Activated effector memory CD4-positive, alpha-beta T cell treated with Interleukin-2 at 50 U/mL for 16 hours (primary cell): Measurements from ENCODE around the gene DNAJB8.

Experiments
- DNase-seq: peaks from one replicate; pipeline ENCODE4 v3.0.0-alpha.2; 2020

The DNAJB8 gene

DNA sequence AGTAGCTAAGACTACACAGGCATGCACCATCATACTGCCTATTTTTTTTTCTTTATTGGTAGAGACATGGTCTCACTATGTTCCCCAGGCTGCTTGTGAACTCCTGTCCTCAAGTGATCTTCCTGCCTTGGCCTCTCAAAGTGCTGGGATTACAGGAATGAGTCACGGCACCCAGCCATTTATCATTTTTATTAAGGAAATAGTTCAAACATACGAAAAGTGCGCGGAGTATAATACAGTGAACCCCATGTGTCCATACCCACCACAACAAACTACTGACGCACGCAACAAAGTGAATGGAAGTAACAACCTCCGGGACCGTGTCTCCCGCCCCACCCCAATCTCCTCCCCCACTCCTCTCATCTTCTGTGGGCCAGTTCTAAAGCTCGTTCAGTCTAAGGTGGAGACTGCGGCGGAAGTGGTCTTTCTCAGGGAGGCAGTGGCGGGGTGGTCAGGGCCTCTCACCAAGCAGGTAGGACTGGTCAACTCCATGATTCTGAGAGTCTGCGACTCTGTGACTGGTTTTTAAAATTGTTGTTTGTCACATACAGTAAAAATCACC lies 42.1 kb downstream of the DNAJB8 start:
- DNase-seq = no peak

DNA sequence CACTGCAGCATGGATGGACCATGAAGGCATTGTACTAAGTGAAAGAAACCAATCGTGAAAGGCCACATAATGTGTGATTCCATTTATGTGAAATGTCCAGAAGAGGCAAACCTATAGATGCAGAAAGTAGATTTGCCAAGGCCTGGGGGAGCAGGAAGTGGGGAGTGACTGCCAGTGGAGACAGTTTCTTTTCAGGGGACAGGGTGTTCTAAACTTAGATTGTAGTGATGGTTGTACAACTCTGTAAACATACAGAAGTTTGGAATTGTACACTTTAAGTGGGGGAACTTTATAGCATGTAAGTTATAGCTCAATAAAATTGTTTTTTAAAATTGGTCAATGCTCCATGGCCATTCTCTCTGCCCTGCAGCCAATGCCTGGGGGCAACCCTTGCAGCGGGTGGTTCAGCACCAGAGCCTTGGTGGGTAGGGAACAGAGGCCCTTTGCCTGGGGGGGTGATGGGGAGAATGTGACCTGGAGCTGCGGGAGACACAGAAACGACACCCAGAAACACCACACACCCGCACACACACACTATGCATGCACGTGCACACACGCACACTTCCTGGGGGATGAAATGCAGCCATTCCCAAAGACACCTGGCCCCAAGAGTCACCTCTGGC lies 43.1 kb downstream of the DNAJB8 start:
- no peak for DNase-seq

DNA sequence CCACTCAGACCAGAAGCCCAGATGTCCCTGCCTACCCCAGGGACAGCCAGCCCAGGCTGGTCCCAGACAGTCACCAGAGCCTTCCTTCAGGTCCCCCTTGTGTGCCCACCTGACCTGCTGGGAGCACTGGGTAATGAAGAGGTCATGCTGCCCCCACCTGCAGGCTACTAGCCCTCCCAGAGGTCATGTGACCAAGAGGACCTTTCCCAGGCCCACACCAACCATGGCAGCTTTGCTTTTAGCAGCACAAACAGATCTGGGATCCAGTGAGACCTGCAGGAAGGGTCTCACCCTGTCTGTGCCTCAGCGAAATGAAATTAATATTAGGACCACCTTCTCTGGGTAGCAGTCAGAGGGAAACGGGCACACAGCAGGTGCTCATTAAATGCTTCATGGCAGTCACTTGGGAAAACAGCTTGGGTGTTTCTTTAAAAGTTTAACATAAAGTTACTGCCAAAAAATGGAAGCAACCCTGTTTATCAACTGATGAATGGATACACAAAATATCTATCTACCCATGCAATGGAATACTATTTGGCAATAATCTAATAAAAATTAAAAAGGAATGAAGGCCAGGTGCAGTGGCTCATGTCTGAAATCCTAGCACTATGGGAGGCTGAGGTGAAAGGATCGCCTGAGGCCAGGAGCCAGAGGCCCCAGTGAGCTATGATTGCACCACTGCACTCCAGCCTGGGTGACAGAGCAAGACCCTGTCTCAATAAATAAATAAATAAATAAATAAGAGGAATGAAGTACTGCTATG lies 43.7 kb downstream of the DNAJB8 start:
- no peak for DNase-seq

DNA sequence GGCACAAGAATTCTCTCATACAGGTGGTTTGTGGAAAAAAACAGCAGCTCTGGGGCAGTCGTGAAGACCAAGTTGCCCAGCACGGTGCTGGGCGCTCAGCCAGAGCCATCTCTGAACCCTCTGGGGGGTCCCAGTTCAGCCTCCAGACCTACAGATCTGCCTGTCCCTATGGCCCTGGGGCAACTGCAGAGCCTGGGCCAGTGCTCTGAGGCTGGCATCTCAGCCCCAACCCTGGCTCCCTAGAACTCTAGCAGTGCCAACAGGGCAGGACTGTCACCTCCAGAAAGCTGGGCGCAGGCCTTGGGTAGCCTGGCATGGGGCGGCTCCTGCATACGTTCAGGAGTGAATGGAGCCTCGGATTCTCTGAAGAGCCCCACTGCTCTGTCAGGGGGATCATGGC lies 44.7 kb downstream of the DNAJB8 start:
- DNase-seq = no peak

DNA sequence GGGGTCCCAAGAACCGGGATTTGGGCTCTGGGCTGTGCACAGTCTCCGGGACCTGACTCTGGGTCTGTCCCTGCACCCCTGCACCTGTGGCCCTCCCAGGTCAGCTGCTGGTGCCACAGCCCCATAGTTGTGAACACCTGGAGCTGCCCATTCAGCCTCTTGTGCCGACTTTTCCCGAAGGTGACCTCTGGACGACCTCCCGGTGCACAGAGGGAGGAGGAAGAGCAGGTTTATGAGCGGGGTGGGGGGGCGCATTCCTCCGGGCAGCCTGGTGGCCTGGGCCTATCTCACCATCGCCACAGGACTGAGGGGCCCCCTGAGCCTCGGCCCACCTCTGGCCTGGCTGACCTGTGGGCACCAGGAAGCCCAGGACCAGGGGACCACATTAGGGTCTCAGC lies 45.3 kb downstream of the DNAJB8 start:
- no peak for DNase-seq

DNA sequence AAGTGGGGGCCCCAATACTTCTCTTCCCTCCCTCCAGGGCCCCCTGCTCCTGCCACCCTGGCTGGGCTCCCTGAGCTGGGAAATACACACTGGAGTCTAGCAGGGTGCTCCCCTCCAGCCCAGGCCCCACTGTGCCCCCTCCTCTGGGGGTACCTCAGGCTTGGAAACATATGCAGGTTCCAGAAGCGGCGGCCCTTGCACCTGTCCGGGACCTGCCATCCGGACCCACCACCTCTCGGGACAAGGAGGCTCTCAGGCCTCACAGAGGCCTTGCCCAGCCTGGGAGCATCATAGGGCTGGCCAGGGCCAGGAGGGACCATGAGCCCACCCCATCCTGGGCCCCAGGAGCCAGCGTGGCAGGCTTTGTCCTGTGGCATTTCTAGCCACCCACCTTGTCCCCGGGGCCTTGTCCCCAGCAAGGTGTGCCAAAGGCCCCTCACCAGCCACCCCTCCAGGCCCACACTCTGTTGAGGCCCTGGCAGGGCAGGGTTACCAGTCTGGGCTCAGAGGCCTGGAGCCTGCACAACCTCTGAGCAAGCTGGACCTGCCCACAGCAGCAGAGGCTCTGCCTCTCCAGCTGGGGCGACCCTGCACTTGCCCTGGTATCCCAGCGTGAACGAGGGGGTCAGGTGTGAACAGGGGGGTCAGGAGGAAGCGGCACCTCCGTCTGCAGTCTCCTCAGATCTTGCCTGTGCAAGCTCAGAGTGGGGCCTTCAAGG lies 45.8 kb downstream of the DNAJB8 start:
- no peak for DNase-seq

DNA sequence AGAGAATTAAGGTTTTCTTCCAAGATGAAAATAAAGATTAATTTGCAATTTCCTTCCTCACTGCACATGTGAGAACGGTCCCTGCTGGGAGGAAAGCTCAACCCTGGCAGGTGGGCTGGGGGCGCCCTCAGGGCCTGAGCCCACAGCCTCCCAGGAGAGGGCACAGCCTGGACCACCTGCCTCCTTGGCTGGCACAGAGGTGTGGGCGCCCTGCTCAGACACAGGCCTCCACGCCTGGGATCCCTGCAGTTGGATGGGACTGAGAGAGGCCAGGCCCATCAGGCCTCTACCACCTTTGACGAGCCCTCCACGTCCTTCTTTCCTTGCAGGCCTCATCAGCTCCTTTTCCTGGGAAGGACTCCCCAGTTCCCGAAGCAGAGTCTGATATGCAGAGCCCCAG lies 46.4 kb downstream of the DNAJB8 start:
- DNase-seq = no peak

DNA sequence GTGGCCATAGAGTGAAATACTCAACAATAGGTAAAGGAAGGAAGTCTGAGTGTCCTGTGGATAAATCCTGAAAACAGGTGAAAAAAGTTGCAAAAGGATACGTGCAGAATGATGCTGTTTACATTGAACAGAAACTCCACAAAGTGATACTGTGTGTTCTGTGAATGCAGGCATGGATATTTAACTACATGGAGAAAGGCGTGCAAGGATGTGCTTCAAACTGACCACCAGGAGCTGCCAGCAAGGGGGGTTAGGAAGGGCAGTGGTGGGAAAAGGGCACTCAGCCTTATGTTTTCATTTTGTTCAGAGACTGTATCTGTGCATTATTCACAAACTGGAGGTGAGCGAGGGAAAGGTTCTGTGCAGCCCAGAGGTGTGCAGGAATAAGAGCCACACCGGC lies 47.4 kb downstream of the DNAJB8 start:
- DNase-seq = no peak

DNA sequence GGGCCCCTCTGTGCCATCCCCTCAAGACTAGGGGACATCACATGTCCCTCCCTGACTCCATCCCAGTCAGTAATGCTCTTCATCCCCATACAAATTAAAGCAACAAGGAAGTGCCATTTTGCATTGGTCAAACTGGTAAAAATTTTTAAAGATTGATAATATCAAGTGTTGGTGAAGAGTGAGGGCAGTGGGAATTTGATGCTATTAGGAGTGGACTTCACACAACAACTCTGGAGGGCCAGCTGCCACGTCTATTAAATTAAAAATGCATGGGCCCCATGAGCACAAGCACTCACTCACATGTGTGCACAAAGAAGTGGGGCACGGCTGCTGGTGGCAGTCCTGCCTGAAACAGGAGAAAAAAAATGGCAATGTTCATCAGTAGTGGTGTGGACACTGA lies 47.8 kb downstream of the DNAJB8 start:
- no peak for DNase-seq

DNA sequence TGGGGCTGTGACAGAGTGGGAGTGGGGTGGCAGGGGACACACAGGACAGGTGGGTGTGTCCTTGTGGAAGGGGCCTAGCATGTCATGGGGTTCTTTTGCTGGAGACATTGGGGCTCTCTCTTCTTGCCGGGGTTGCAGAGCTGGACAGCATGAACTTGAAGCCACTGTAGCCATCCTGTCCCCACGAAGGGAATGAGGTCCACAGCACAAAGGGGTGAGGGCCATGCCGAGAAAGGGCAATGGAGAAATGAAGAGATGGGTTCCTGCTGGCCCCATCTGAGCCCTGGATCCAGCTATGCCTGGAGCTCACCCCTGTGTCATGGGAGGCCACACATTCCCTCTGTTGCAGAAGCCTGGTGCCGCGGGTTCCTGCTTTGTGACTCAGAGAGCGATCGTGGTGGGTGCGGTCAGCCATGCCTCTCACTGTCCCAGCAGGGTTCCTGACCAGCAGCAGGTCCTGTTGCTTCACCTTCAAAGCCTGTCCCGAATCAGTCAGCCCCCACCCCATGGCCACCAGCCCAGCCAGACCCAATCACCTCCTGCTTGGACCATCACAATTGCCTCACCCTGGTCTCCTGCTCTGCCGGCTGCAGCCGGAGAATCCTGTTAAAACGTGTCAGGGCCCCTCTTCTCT lies 50.0 kb downstream of the DNAJB8 start:
- DNase-seq = no peak

DNA sequence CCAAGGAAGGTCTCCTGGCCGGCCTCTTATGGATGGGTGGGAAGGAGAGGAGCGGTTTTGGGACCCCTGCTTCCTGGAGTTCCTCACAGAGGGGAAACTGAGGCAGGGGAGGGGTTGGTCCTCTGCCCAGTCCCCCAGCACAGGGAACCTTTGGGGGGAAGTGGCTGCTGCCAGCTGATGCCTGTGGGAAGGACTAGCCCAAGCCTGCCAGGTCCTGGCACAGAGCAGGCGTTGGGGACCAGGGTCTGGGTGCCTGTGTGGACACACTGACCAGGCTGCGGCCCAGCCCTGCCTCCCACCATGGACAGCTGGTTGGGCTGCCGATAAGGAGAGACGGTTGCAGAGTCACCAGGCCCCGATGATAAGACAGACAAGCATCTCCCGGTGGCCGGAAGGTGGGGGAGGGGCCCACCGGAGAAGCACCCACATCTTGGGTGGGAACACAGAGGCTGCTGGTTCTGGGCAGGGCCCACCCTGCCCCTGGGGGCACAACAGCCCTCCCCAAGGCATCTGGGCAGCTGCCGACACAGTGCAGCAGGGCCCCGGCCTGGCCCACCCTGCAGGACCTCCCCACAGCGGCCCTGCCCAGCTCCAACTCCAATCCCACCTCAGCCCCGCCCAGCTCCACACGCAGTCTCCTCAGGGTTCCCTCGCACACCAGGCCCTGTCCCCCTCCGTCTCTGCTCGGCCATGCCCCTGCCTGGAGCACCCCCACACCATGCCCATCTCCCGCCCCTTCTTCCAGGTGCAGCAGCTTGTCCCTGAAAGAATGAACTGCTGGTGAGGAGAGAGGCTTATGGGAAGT lies 50.7 kb downstream of the DNAJB8 start:
- DNase-seq = no peak

DNA sequence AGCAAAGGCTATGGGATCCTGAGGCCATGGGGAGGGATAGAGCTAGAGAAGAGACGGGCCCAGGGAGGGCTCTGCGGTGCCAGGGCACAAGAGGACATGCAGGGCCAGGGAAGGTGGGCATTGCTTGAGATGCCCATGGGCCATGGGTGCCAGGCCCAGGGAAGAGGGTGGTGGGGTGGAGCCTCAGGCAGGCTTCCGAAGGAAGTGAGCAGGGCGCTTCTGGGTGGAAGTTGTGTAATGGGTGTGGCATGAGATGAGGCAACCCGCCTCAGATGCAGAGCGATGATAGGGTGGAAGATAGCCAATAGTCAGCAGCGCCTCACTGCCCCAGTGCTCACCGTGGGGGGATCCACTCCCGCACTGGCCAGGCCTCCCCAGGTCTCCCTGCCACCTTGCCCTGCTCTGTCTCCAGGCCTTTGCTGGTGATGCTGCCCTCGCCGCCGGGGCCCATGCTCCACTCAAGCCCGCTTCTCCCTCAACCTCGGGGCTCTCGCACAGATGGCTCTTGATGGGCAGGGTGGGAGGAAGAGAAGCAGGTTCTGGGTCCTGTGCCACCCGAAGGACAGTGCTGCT lies 51.4 kb downstream of the DNAJB8 start:
- no peak for DNase-seq

DNA sequence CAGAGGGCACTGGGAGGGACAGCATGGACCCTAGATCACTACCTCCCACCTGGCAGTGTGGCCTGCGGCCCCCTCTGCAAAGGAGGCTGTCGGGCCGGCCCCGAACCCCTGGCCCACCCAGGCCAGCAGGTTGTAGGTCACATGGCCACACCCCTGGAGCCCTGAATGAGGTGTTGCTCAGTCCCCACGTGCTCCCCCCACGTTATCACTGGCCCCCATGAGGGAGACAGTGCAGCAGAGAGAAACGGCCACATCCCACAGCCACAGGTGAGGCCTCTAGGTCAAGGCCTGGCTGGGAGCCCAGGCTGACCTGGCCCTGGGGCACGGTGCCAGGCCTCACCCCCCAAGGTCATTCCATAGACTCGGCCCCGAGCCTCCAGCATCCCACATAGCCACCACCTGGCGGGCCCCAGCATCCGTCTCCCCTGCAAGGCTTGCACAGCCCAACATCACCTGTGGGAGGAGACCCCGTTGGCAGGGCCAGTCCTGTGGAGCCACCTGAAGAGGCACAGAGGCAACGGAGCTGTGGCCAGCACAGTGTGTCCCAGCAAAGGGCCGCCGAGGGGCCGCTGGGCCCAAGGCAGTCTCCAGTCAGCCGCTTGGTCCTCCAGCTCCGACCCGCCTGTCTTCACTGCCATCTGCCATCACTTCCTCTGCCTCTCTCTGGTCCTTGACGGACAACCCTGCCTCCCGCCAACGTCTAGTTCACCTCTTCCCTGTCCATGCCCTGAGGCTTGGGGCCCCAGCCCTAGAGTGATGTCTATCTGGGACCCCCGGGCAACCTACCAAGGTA lies 53.1 kb downstream of the DNAJB8 start:
- DNase-seq = no peak

DNA sequence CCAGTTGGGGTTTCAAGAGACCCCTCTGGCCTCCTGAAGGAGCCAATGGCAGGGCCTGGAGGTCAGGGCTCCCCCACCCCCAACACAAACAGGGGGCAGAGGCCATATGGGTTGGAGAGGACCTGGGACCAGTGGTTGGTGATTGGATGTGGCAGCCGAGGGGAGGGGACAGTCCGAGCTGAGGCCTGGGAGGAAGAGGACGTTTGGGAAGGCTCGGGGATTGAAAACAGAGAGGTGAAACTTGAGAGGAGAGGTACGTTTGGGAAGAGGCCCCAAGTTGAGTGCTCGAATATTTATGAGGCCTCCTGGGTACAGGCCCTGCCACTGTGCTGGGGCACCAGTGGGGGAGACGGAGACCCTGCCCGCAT lies 53.7 kb downstream of the DNAJB8 start:
- no peak for DNase-seq
